Endothelial cell of umbilical vein (primary cell): ENCODE measurements around the gene FGF10.

Experiments
- CTCF ChIP-seq, 2 donors: IDR thresholded peaks; 1 replicate in 1 of 2; 2 replicates in 1 of 2; pipeline ENCODE4 v1.5.1; 2011; ENCODE audit warnings: low read length in 2 of 2, mild to moderate bottlenecking in 2 of 2, moderate library complexity in 2 of 2, control low read depth in 1 of 2, inconsistent platforms in 1 of 2, low read depth in 1 of 2; ENCODE audit not compliant: insufficient read depth in 1 of 2; ENCODE audit errors: extremely low read depth in 1 of 2
- EZH2 ChIP-seq: IDR thresholded peaks from 2 replicates; pipeline ENCODE4 v1.6.1; 2012; ENCODE audit warnings: borderline replicate concordance, low read depth, mild to moderate bottlenecking, moderate library complexity, low read length, inconsistent platforms; ENCODE audit not compliant: severe bottlenecking
- GATA2 ChIP-seq: IDR thresholded peaks from 2 replicates; pipeline ENCODE4 v1.7.0; 2011; ENCODE audit warnings: low read depth, mild to moderate bottlenecking, moderate library complexity, mixed read lengths, low read length; ENCODE audit not compliant: insufficient read length, insufficient read depth
- JUN ChIP-seq: IDR thresholded peaks from 2 replicates; pipeline ENCODE4 v1.6.1; 2011; ENCODE audit warnings: borderline replicate concordance, low read depth; ENCODE audit not compliant: insufficient read length, insufficient read depth
- MAX ChIP-seq: IDR thresholded peaks from 2 replicates; pipeline ENCODE4 v1.6.1; 2011; ENCODE audit not compliant: insufficient read depth, insufficient read length
- MYC ChIP-seq: IDR thresholded peaks from one replicate; pipeline ENCODE4 v1.6.1; 2011; ENCODE audit warnings: mild to moderate bottlenecking, low read depth, low read length
- POLR2A ChIP-seq: IDR thresholded peaks from 2 replicates; pipeline ENCODE4 v1.6.1; 2012; ENCODE audit warnings: low read depth, mild to moderate bottlenecking, control low read depth, low read length
- POLR2AphosphoS5 ChIP-seq: IDR thresholded peaks from 2 replicates; pipeline ENCODE4 v1.6.1; 2012; ENCODE audit warnings: low read depth, mild to moderate bottlenecking, control low read depth, low read length, moderate library complexity; ENCODE audit not compliant: insufficient read depth

- TF ChIP-seq POLR2AphosphoS5 (no peak), CTCF (IDR thresholded peaks at IDR 0.05; ENCODE audit: extremely low read depth in 1 of 2, insufficient read depth in 1 of 2, low read depth in 1 of 2, low read length in 2 of 2) (no peak), EZH2 (no peak), POLR2A (no peak), MYC (no peak), MAX (no peak), GATA2 (no peak), JUN (no peak)
Measured at GRCh38 chr5:44257653-44258365, 131.4 kb downstream of the FGF10 start.
